Activated B cell treated with CpG ODN at 0.5 μM for 24 hours (primary cell): Measurements from ENCODE around the gene PRG3. TPM values are rescaled to one million over a fixed set of nuclear protein-coding genes. Genes with fewer than 3 reads are reported as not detected.
"Not testable (repeated sequence)": the region's sequence is repeated elsewhere in the genome, so short reads cannot be mapped to it uniquely, and the experiment has no call there.

Source experiments
- ATAC-seq: fragments of 200-7000 bp; cut with Tn5 transposase; one replicate; pipeline ENCODE4 v1.10.0; 2021; ENCODE audit warnings: low read depth, mild to moderate bottlenecking, moderate library complexity
- CTCF ChIA-PET: fragments of 350-600 bp; sonication (Branson Sonifier 250); formaldehyde crosslinking; loops from one replicate; lab custom pipeline; 2021; ENCODE audit warnings: antibody characterized with exemption; lab: Charles Lee
- POLR2A ChIA-PET: fragments of 350-600 bp; sonication (Branson Sonifier 250); formaldehyde crosslinking; loops from one replicate; lab custom pipeline; 2021; ENCODE audit warnings: antibody characterized with exemption; lab: Charles Lee
- DNase-seq: peaks from one replicate; pipeline ENCODE4 v3.0.0; 2022
- H3K27ac Mint-ChIP-seq: one replicate; pipeline ENCODE4 v1.8.0; 2020; ENCODE audit warnings: mixed read lengths
- H3K27me3 Mint-ChIP-seq: one replicate; pipeline ENCODE4 v1.8.0; 2021; ENCODE audit warnings: mixed read lengths
- H3K36me3 Mint-ChIP-seq: one replicate; pipeline ENCODE4 v1.8.0; 2021; ENCODE audit warnings: low read depth, mixed read lengths
- H3K4me1 Mint-ChIP-seq: one replicate; pipeline ENCODE4 v1.8.0; 2021; ENCODE audit warnings: mixed read lengths
- H3K4me3 Mint-ChIP-seq: one replicate; pipeline ENCODE4 v1.8.0; 2020; ENCODE audit warnings: mild to moderate bottlenecking, mixed read lengths
- H3K9me3 Mint-ChIP-seq: one replicate; pipeline ENCODE4 v1.8.0; 2020; ENCODE audit warnings: mixed read lengths
- CTCF ChIP-seq: fragments of 200-600 bp; IDR thresholded peaks from one replicate; pipeline ENCODE4 v1.8.0; 2022; ENCODE audit warnings: antibody characterized with exemption, mild to moderate bottlenecking
- intact Hi-C: fragments of 100-400 bp; cut with micrococcal nuclease; formaldehyde crosslinking; loops from one replicate; pipeline ENCODE4 v1.15.1; 2024
- total RNA-seq: library from RNA; stranded (reverse); gene quantifications from 2 replicates; pipeline ENCODE4 v1.2.3, GENCODE V29; 2022

PRG3 gene
- total RNA-seq, 1 donor from 2014 or later = not detected

- intact Hi-C loops = no loop called here
- Mint-ChIP-seq H3K9me3 (no peaks in the 10 kb centered on the region), H3K4me3 (no peak overlapping the region), H3K27ac (no peak overlapping the region), H3K4me1 (no peaks in the 10 kb centered on the region), H3K36me3 (no peaks in the 10 kb centered on the region), H3K27me3 (peaks cover 12% of the 10 kb centered on the region)
- POLR2A ChIA-PET = no interaction called here
- TF ChIP-seq CTCF = no peak
- no peak for ATAC-seq
- CTCF ChIA-PET = interaction anchor here (2.5 kb wide), 1 partner anchor 17 kb away, joined by 9 read pairs; no protein-coding TSS in a partner anchor
- DNase-seq = no peak
Measured at GRCh38 chr11:57361926-57362325, 19.0 kb downstream of the PRG3 start.

- ATAC-seq, H3K36me3 Mint-ChIP-seq, DNase-seq, H3K4me3 Mint-ChIP-seq, POLR2A ChIA-PET, H3K27ac Mint-ChIP-seq, intact Hi-C loops, H3K4me1 Mint-ChIP-seq, H3K9me3 Mint-ChIP-seq: not testable (repeated sequence)
- H3K27me3 Mint-ChIP-seq = peaks cover 13% of the 10 kb centered on the region
- CTCF ChIA-PET = interaction anchor here (0.9 to 2.5 kb wide), 2 partner anchors 16 to 97 kb away, joined by 3 to 9 read pairs; no protein-coding TSS in a partner anchor
Measured at GRCh38 chr11:57361420-57361819, 19.5 kb downstream of the PRG3 start.

GRCh38 chr11:57360991-57361390 is 20.0 kb downstream of the PRG3 start:
- Mint-ChIP-seq H3K4me3 (no peak overlapping the region), H3K9me3 (no peaks in the 10 kb centered on the region), H3K27me3 (peaks cover 17% of the 10 kb centered on the region), H3K4me1 (peaks cover 5% of the 10 kb centered on the region), H3K36me3 (no peaks in the 10 kb centered on the region), H3K27ac (no peak overlapping the region)
- ATAC-seq (no peak), DNase-seq (no peak)
- POLR2A ChIA-PET = no interaction called here
- intact Hi-C loops = no loop called here
- CTCF ChIA-PET = interaction anchor here (0.9 to 2.5 kb wide), 2 partner anchors 16 to 97 kb away, joined by 3 to 9 read pairs; no protein-coding TSS in a partner anchor
- TF ChIP-seq CTCF = no peak

GRCh38 chr11:57359896-57360690 is 20.9 kb downstream of the PRG3 start:
- Mint-ChIP-seq H3K36me3 (no peaks in the 10 kb centered on the region), H3K27me3 (peaks cover 18% of the 10 kb centered on the region), H3K9me3 (no peaks in the 10 kb centered on the region), H3K27ac (no peak overlapping the region), H3K4me1 (peaks cover 6% of the 10 kb centered on the region), H3K4me3 (no peak overlapping the region)
- intact Hi-C loops = no loop called here
- ChIA-PET POLR2A (interaction anchor here (0.6 to 0.7 kb wide), 2 partner anchors 59 to 65 kb away, joined by 3 read pairs; no protein-coding TSS in a partner anchor), CTCF (interaction anchor here (0.9 kb wide), 1 partner anchor 98 kb away, joined by 3 read pairs; no protein-coding TSS in a partner anchor)
- no peak for TF ChIP-seq CTCF
- ATAC-seq (no peak), DNase-seq (no peak)

GRCh38 chr11:57359396-57359795 is 21.6 kb downstream of the PRG3 start:
- intact Hi-C loops = no loop called here
- CTCF ChIA-PET = no interaction called here
- DNase-seq = no peak

More at GRCh38 chr11:57359396-57359795, 21.6 kb downstream of the PRG3 start:
- Mint-ChIP-seq H3K4me1 (peaks cover 13% of the 10 kb centered on the region), H3K27ac (no peak overlapping the region), H3K9me3 (no peaks in the 10 kb centered on the region), H3K4me3 (no peak overlapping the region), H3K36me3 (no peaks in the 10 kb centered on the region), H3K27me3 (peaks cover 20% of the 10 kb centered on the region)
- no peak for ATAC-seq
- POLR2A ChIA-PET = interaction anchor here (0.5 to 0.6 kb wide), 2 partner anchors 65 to 277 kb away, joined by 3 read pairs; no protein-coding TSS in a partner anchor
- TF ChIP-seq CTCF = no peak
